A549 (cell line): ENCODE data around the gene TAL1. TPM values are rescaled to one million over a fixed set of nuclear protein-coding genes. Genes with fewer than 3 reads are reported as not detected.

ENCODE experiments used
- ATAC-seq, 2 experiments: fragments of 200-7000 bp in 1 of 2; fragments of >200 bp in 1 of 2; cut with Nextera tagmentation in 1 of 2; cut with Tn5 transposase in 1 of 2; 3 replicates each; pipeline versions ENCODE4 v1.8.0 to v1.9.1; 2018 to 2020; ENCODE audit warnings: mild to moderate bottlenecking in 1 of 2, moderate library complexity in 1 of 2
- CTCF ChIA-PET: fragments of 300-600 bp; sonication (Branson Sonifier 250); formaldehyde crosslinking; extraction: SDS; loops from one replicate; lab custom pipeline; 2021; ENCODE audit warnings: antibody characterized with exemption, inconsistent platforms; lab: Yijun Ruan, JAX
- POLR2A ChIA-PET: fragments of 350-600 bp; formaldehyde crosslinking; extraction: SDS; loops from one replicate; lab custom pipeline; 2021; ENCODE audit warnings: antibody characterized with exemption, inconsistent platforms; lab: Yijun Ruan, JAX
- DNase-seq, 2 experiments: peaks; one replicate each; pipeline versions ENCODE4 v3.0.0 to v3.0.0-alpha.2; 2011 to 2016; ENCODE audit warnings: low read depth in 1 of 2, low spot score in 1 of 2
- FAIRE-seq: peaks from 2 replicates; lab custom pipeline; 2011; peaks lifted over from hg19 to GRCh38; lab: Jason Lieb, UNC
- H3K27ac ChIP-seq, 2 experiments: fragments of >200 bp; sonication (Bioruptor Twin); formaldehyde crosslinking; 3 replicates each; pipeline ENCODE4 v1.5.1; 2016 to 2017
- H3K4me1 ChIP-seq: fragments of >200 bp; sonication (Bioruptor Twin); formaldehyde crosslinking; 3 replicates; pipeline ENCODE4 v1.6.1; 2016
- H3K4me2 ChIP-seq: fragments of >200 bp; sonication (Bioruptor Twin); formaldehyde crosslinking; 3 replicates; pipeline ENCODE4 v1.6.1; 2016
- H3K4me3 ChIP-seq: fragments of >200 bp; sonication (Bioruptor Twin); formaldehyde crosslinking; 3 replicates; pipeline ENCODE4 v1.5.1; 2016
- H3K9me3 ChIP-seq: fragments of >200 bp; sonication (Bioruptor Twin); formaldehyde crosslinking; 3 replicates; pipeline ENCODE4 v1.6.1; 2016
- ATOH8 ChIP-seq: fragments of 250-450 bp; sonication (Bioruptor Pico); IDR thresholded peaks from 2 replicates; pipeline ENCODE4 v1.5.0; 2020; ENCODE audit warnings: low read depth, mild to moderate bottlenecking, moderate library complexity
- BCL3 ChIP-seq: fragments of >200 bp; sonication (Bioruptor Twin); formaldehyde crosslinking; IDR thresholded peaks from 3 replicates; pipeline ENCODE4 v1.6.1; 2016
- CBX8 ChIP-seq: fragments of 200-600 bp; sonication (generic); IDR thresholded peaks from 2 replicates; pipeline ENCODE4 v1.6.1; 2016
- EHF ChIP-seq: fragments of 250-450 bp; sonication (Bioruptor Pico); IDR thresholded peaks from 2 replicates; pipeline ENCODE4 v1.5.0; 2020; ENCODE audit warnings: mild to moderate bottlenecking
- FOSL2 ChIP-seq, 2 experiments: fragments of 450-650 bp in 1 of 2; fragments of >200 bp in 1 of 2; sonication (Bioruptor Twin) in 1 of 2; formaldehyde crosslinking; IDR thresholded peaks; 2 replicates each; pipeline versions ENCODE4 v1.5.0 to v1.6.1; 2016 to 2020; ENCODE audit warnings: mild to moderate bottlenecking in 1 of 2, moderate library complexity in 1 of 2
- GATA3 ChIP-seq: IDR thresholded peaks from 2 replicates; pipeline ENCODE4 v1.6.1; 2012; ENCODE audit warnings: borderline replicate concordance
- HDAC2 ChIP-seq: fragments of 200-600 bp; sonication (generic); IDR thresholded peaks from 2 replicates; pipeline ENCODE4 v1.6.1; 2016
- HEYL ChIP-seq: fragments of 250-450 bp; sonication (Bioruptor Pico); IDR thresholded peaks from 2 replicates; pipeline ENCODE4 v1.8.0; 2021; ENCODE audit warnings: mild to moderate bottlenecking, moderate library complexity
- HOXB5 ChIP-seq: fragments of 250-450 bp; sonication (Bioruptor Pico); IDR thresholded peaks from 2 replicates; pipeline ENCODE4 v1.5.0; 2020; ENCODE audit warnings: mild to moderate bottlenecking, moderate library complexity
- JUN ChIP-seq, 2 experiments: fragments of >200 bp; sonication (Bioruptor Twin); formaldehyde crosslinking; IDR thresholded peaks; 2 replicates in 1 of 2; 3 replicates in 1 of 2; pipeline ENCODE4 v1.6.1; 2016 to 2017
- MYC ChIP-seq: IDR thresholded peaks from 2 replicates; pipeline ENCODE4 v1.6.1; 2012; ENCODE audit warnings: mild to moderate bottlenecking, inconsistent platforms, low read length, improper control_type of control experiment, borderline replicate concordance
- POLR2A ChIP-seq: IDR thresholded peaks from 2 replicates; pipeline ENCODE4 v1.6.1; 2012; ENCODE audit warnings: mild to moderate bottlenecking, low read length
- POLR2AphosphoS2 ChIP-seq: conservative IDR thresholded peaks from 2 replicates; pipeline ENCODE4 v1.6.1; 2012; ENCODE audit warnings: low read length, improper control_type of control experiment, inconsistent platforms
- RARB ChIP-seq: fragments of 250-450 bp; sonication (Bioruptor Pico); IDR thresholded peaks from 2 replicates; pipeline ENCODE4 v1.8.0; 2021; ENCODE audit warnings: mild to moderate bottlenecking, moderate library complexity
- REST ChIP-seq: fragments of 200-600 bp; sonication (generic); IDR thresholded peaks from 2 replicates; pipeline ENCODE4 v1.6.1; 2016; ENCODE audit warnings: antibody characterized with exemption, mild to moderate bottlenecking, moderate library complexity
- SMC3 ChIP-seq: fragments of >200 bp; sonication (Bioruptor Twin); formaldehyde crosslinking; IDR thresholded peaks from 3 replicates; pipeline ENCODE4 v1.6.1; 2018; ENCODE audit warnings: inconsistent platforms
- ZFP36 ChIP-seq: fragments of 450-650 bp; IDR thresholded peaks from 2 replicates; pipeline ENCODE4 v1.6.1; 2014; ENCODE audit warnings: borderline replicate concordance; ENCODE audit not compliant: partially characterized antibody
- ZNF302 ChIP-seq: fragments of 250-450 bp; sonication (Bioruptor Pico); IDR thresholded peaks from 2 replicates; pipeline ENCODE4 v1.9.0; 2021; ENCODE audit warnings: inconsistent platforms, mild to moderate bottlenecking, moderate library complexity
- WGBS: methylation state at CpG from one replicate; pipeline ENCODE4 v1.1.6; 2017; ENCODE audit errors: missing lambda C conversion rate; 5-methylcytosine and 5-hydroxymethylcytosine counted together
- polyA plus RNA-seq, 4 experiments: library from polyadenylated mRNA; depleted of rRNA in 3 of 4; stranded (reverse); fragments of >200 nt; fragmentation: RNase III in 1 of 4; extraction: RNeasy Plus Mini Kit Qiagen cat#74134 plus additional on column Dnase treatment in 1 of 4; gene quantifications; 2 replicates in 3 of 4; 3 replicates in 1 of 4; pipeline ENCODE4 v1.2.3, GENCODE V29; 2011 to 2017
- TF ChIP-seq, protein P1 (sequence below): IDR thresholded peaks from 2 replicates; pipeline ENCODE4 v1.6.1; 2012; ENCODE audit warnings: low read depth, borderline replicate concordance
- TF ChIP-seq, protein P2 (sequence below): fragments of 250-450 bp; sonication (Bioruptor Pico); IDR thresholded peaks from 2 replicates; pipeline ENCODE4 v1.5.0; 2021; ENCODE audit warnings: mild to moderate bottlenecking, moderate library complexity, borderline replicate concordance

The TAL1 gene
- polyA plus RNA-seq, 2 of the 4 experiments (the other 2 are of a cell fraction): not detected

GRCh38 chr1:47212636-47213229 is 19.3 kb downstream of the TAL1 start:
- no peak for DNase-seq
- FAIRE-seq: no peak
- POLR2A ChIA-PET: no interaction called here

More at GRCh38 chr1:47212636-47213229, 19.3 kb downstream of the TAL1 start:
- CTCF ChIA-PET: interaction anchor here (1.2 to 3.3 kb wide), 3 partner anchors 18 to 34 kb away, joined by 3 to 14 read pairs (median 4); no protein-coding TSS in a partner anchor
- no peaks in the 10 kb centered on the region for H3K4me1 ChIP-seq
- ATAC-seq: no peak
- H3K4me2 ChIP-seq: no peak overlapping the region
- 44% methylated on average over 4 of the region's 4 CpGs for WGBS
- no peak for TF ChIP-seq FOSL2 (IDR thresholded peaks at IDR 0.05)
- TF ChIP-seq FOSL2 (CRISPR knock-in tag; IDR thresholded peaks at IDR 0.05): no peak
- TF ChIP-seq HEYL (CRISPR knock-in tag): no peak
- TF ChIP-seq ZFP36: no peak
- TF ChIP-seq, protein P1, sequence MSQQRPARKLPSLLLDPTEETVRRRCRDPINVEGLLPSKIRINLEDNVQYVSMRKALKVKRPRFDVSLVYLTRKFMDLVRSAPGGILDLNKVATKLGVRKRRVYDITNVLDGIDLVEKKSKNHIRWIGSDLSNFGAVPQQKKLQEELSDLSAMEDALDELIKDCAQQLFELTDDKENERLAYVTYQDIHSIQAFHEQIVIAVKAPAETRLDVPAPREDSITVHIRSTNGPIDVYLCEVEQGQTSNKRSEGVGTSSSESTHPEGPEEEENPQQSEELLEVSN: no peak
- no peak for TF ChIP-seq RARB (CRISPR knock-in tag)
- no peak for TF ChIP-seq MYC
- TF ChIP-seq ZNF302 (CRISPR knock-in tag): no peak
- TF ChIP-seq CBX8: no peak
- TF ChIP-seq, protein P2, sequence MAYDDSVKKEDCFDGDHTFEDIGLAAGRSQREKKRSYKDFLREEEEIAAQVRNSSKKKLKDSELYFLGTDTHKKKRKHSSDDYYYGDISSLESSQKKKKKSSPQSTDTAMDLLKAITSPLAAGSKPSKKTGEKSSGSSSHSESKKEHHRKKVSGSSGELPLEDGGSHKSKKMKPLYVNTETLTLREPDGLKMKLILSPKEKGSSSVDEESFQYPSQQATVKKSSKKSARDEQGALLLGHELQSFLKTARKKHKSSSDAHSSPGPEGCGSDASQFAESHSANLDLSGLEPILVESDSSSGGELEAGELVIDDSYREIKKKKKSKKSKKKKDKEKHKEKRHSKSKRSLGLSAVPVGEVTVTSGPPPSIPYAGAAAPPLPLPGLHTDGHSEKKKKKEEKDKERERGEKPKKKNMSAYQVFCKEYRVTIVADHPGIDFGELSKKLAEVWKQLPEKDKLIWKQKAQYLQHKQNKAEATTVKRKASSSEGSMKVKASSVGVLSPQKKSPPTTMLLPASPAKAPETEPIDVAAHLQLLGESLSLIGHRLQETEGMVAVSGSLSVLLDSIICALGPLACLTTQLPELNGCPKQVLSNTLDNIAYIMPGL (CRISPR knock-in tag): no peak
- no peak for TF ChIP-seq POLR2AphosphoS2
- no peak for TF ChIP-seq POLR2A
- no peak for TF ChIP-seq EHF (CRISPR knock-in tag)
- no peak for TF ChIP-seq BCL3
- TF ChIP-seq JUN (IDR thresholded peaks at IDR 0.05): no peak
- no peak for TF ChIP-seq REST
- no peak for TF ChIP-seq ATOH8 (CRISPR knock-in tag)
- TF ChIP-seq HDAC2: no peak
- TF ChIP-seq GATA3: no peak
- TF ChIP-seq SMC3: no peak
- TF ChIP-seq HOXB5 (CRISPR knock-in tag): no peak
- no peak overlapping the region for H3K27ac ChIP-seq
- no peak overlapping the region for H3K4me3 ChIP-seq
- no peaks in the 10 kb centered on the region for H3K9me3 ChIP-seq
